WERI-Rb-1 (cell line): ENCODE measurements around the gene RMND1.
A peak's percentile ranks its signal among the peaks of the same experiment; 100 is the strongest.

Source experiments
- DNase-seq: peaks from one replicate; pipeline ENCODE4 v3.0.0-alpha.2; 2020
- H3K27ac ChIP-seq: fragments of 250-450 bp; sonication (Bioruptor Pico); 2 replicates; pipeline ENCODE4 v1.5.1; 2020; ENCODE audit warnings: mild to moderate bottlenecking, moderate library complexity
- H3K27me3 ChIP-seq: fragments of 250-450 bp; sonication (Bioruptor Pico); 2 replicates; pipeline ENCODE4 v1.5.1; 2021; ENCODE audit warnings: mild to moderate bottlenecking, low read depth, moderate library complexity; ENCODE audit not compliant: insufficient read depth, severe bottlenecking
- H3K36me3 ChIP-seq: fragments of 250-450 bp; sonication (Bioruptor Pico); 2 replicates; pipeline ENCODE4 v1.5.1; 2020; ENCODE audit warnings: mild to moderate bottlenecking, moderate library complexity
- H3K4me3 ChIP-seq: 2 replicates; pipeline ENCODE4 v1.5.1; 2011; ENCODE audit warnings: low read depth, mild to moderate bottlenecking, control low read depth, low read length
- H3K9me3 ChIP-seq: fragments of 250-450 bp; sonication (Bioruptor Pico); 2 replicates; pipeline ENCODE4 v1.5.1; 2021; ENCODE audit warnings: mild to moderate bottlenecking, moderate library complexity; ENCODE audit not compliant: severe bottlenecking
- CTCF ChIP-seq: IDR thresholded peaks from 2 replicates; pipeline ENCODE4 v1.5.1; 2011; ENCODE audit warnings: low read depth, mild to moderate bottlenecking, control low read depth, inconsistent platforms, low read length

RMND1 gene

GRCh38 chr6:151389618-151390275 lies 62.2 kb downstream of the RMND1 start:
- H3K27ac ChIP-seq: peak overlapping the region; percentile 99
- H3K27me3 ChIP-seq: no peaks in the 10 kb centered on the region
- TF ChIP-seq CTCF: no peak
- H3K9me3 ChIP-seq: no peaks in the 10 kb centered on the region
- H3K36me3 ChIP-seq: peaks cover 12% of the 10 kb centered on the region
- H3K4me3 ChIP-seq: peak overlapping the region; percentile 86
- DNase-seq: peak; percentile 35

- H3K27me3 ChIP-seq: no peaks in the 10 kb centered on the region
- H3K4me3 ChIP-seq: peak overlapping the region; percentile 86
- no peak for DNase-seq
- H3K9me3 ChIP-seq: no peaks in the 10 kb centered on the region
- no peak for TF ChIP-seq CTCF
- peak overlapping the region; percentile 99 for H3K27ac ChIP-seq
- H3K36me3 ChIP-seq: peaks cover 11% of the 10 kb centered on the region
Measured at GRCh38 chr6:151388997-151389617, 62.8 kb downstream of the RMND1 start.

GRCh38 chr6:151388236-151388635 lies 63.7 kb downstream of the RMND1 start:
- H3K27ac ChIP-seq: no peak overlapping the region
- no peak for TF ChIP-seq CTCF
- no peaks in the 10 kb centered on the region for H3K9me3 ChIP-seq
- H3K27me3 ChIP-seq: no peaks in the 10 kb centered on the region
- no peak overlapping the region for H3K4me3 ChIP-seq
- peaks cover 6% of the 10 kb centered on the region for H3K36me3 ChIP-seq
- DNase-seq: no peak

GRCh38 chr6:151387175-151387970 lies 64.6 kb downstream of the RMND1 start:
- Histone ChIP-seq H3K27me3 (no peaks in the 10 kb centered on the region), H3K4me3 (no peak overlapping the region), H3K9me3 (no peaks in the 10 kb centered on the region), H3K36me3 (peaks cover 7% of the 10 kb centered on the region), H3K27ac (no peak overlapping the region)
- no peak for DNase-seq
- TF ChIP-seq CTCF: no peak

GRCh38 chr6:151385177-151385576 lies 66.7 kb downstream of the RMND1 start:
- no peak overlapping the region for H3K27ac ChIP-seq
- no peaks in the 10 kb centered on the region for H3K9me3 ChIP-seq
- no peak for DNase-seq
- TF ChIP-seq CTCF: no peak
- peaks cover 4% of the 10 kb centered on the region for H3K36me3 ChIP-seq
- no peaks in the 10 kb centered on the region for H3K27me3 ChIP-seq
- H3K4me3 ChIP-seq: no peak overlapping the region
